ENCODE measurements around the gene AJAP1. TPM values are rescaled to one million over a fixed set of nuclear protein-coding genes. Genes with fewer than 3 reads are reported as not detected.
A peak's percentile ranks its signal among the peaks of the same experiment; 100 is the strongest.

Gene AJAP1
- total and polyA plus RNA-seq, 2 experiments from 2014 or later: not detected

- Histone ChIP-seq H3K27me3 (ENCODE audit: insufficient read depth) (no peaks in the 10 kb centered on the region), H3K9me2 (ENCODE audit: insufficient read depth) (no peaks in the 10 kb centered on the region), H3K27ac (ENCODE audit: low read depth) (no peak overlapping the region), H3K4me1 (ENCODE audit: insufficient read depth) (no peaks in the 10 kb centered on the region), H3K36me3 (ENCODE audit: insufficient read depth) (peaks cover 4% of the 10 kb centered on the region), H4K20me1 (replicated peaks; ENCODE audit: insufficient read depth) (no peaks in the 10 kb centered on the region), H3F3A (replicated peaks; ENCODE audit: low read depth) (no peaks in the 10 kb centered on the region), H3K79me2 (replicated peaks; ENCODE audit: insufficient read depth) (no peaks in the 10 kb centered on the region), H3K4me3 (no peak overlapping the region), H2AFZ (no peak overlapping the region), H3K4me2 (no peak overlapping the region)
- Mint-ChIP-seq H3K27me3 (ENCODE audit: insufficient read depth, low read depth, poor library complexity) (peaks cover 15% of the 10 kb centered on the region), H3K9me3 (no peaks in the 10 kb centered on the region), H3K36me3 (ENCODE audit: low read depth) (no peaks in the 10 kb centered on the region), H3K4me1 (peaks cover 15% of the 10 kb centered on the region), H3K4me3 (no peak overlapping the region), H3K27ac (no peak overlapping the region)
- no peak for TF ChIP-seq REST (IDR thresholded peaks at IDR 0.05; ENCODE audit: unreplicated experiment)
- TF ChIP-seq EZH2 (IDR thresholded peaks at IDR 0.05; ENCODE audit: low read depth, unreplicated experiment): no peak
- TF ChIP-seq ZNF114 (CRISPR knock-in tag; IDR thresholded peaks at IDR 0.05): no peak
- TF ChIP-seq ZNF331 (CRISPR knock-in tag; IDR thresholded peaks at IDR 0.05; ENCODE audit: low read depth): no peak
- no peak for TF ChIP-seq JUNB (IDR thresholded peaks at IDR 0.05; ENCODE audit: unreplicated experiment)
- no peak for TF ChIP-seq EZH2phosphoT487 (IDR thresholded peaks at IDR 0.05; ENCODE audit: unreplicated experiment)
- TF ChIP-seq ZNF462 (CRISPR knock-in tag; IDR thresholded peaks at IDR 0.05): no peak
- TF ChIP-seq POLR2AphosphoS5 (IDR thresholded peaks at IDR 0.05; ENCODE audit: low read depth): no peak
- TF ChIP-seq CTCF (conservative IDR thresholded peaks at IDR 0.05; ENCODE audit: low read depth in 2 of 2): no peak
- TF ChIP-seq, protein P1, sequence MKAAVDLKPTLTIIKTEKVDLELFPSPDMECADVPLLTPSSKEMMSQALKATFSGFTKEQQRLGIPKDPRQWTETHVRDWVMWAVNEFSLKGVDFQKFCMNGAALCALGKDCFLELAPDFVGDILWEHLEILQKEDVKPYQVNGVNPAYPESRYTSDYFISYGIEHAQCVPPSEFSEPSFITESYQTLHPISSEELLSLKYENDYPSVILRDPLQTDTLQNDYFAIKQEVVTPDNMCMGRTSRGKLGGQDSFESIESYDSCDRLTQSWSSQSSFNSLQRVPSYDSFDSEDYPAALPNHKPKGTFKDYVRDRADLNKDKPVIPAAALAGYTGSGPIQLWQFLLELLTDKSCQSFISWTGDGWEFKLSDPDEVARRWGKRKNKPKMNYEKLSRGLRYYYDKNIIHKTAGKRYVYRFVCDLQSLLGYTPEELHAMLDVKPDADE (IDR thresholded peaks at IDR 0.05): no peak
- TF ChIP-seq CREB1 (CRISPR knock-in tag; IDR thresholded peaks at IDR 0.05; ENCODE audit: low read depth): no peak
- ATAC-seq (peak; percentile 43), DNase-seq (ENCODE audit: low spot score) (no peak)
Observed at GRCh38 chr1:4637616-4638344, 16.6 kb upstream of the AJAP1 start.

Data from GM23338 (cell line).